Subcutaneous abdominal adipose tissue (tissue), 5 donors: Measurements from ENCODE around the gene ZSCAN18.

Experiments
- H3K27ac ChIP-seq: one replicate; pipeline ENCODE4 v1.7.0; 2013; ENCODE audit warnings: low read depth, mild to moderate bottlenecking, inconsistent platforms, low read length, moderate library complexity
- H3K27me3 ChIP-seq, 5 donors: one replicate each; pipeline ENCODE4 v1.7.0; 2013; ENCODE audit warnings: low read length in 5 of 5, inconsistent platforms in 1 of 5; ENCODE audit not compliant: control insufficient read depth in 5 of 5, insufficient read depth in 4 of 5
- H3K36me3 ChIP-seq, 5 donors: one replicate each; pipeline ENCODE4 v1.7.0; 2013; ENCODE audit warnings: low read length in 5 of 5; ENCODE audit not compliant: control insufficient read depth in 5 of 5, insufficient read depth in 5 of 5
- H3K4me1 ChIP-seq, 5 donors: one replicate each; pipeline ENCODE4 v1.7.0; 2013; ENCODE audit warnings: low read length in 5 of 5, mild to moderate bottlenecking in 3 of 5, moderate library complexity in 1 of 5; ENCODE audit not compliant: control insufficient read depth in 5 of 5, insufficient read depth in 5 of 5
- H3K4me3 ChIP-seq, 5 donors: one replicate each; pipeline ENCODE4 v1.7.0; 2013; ENCODE audit warnings: low read length in 5 of 5, low read depth in 1 of 5
- H3K9ac ChIP-seq, 5 donors: one replicate each; pipeline ENCODE4 v1.7.0; 2013; ENCODE audit warnings: low read length in 5 of 5, mild to moderate bottlenecking in 4 of 5, moderate library complexity in 3 of 5
- H3K9me3 ChIP-seq, 5 donors: one replicate each; pipeline ENCODE4 v1.7.0; 2013; ENCODE audit warnings: low read length in 5 of 5; ENCODE audit not compliant: control insufficient read depth in 5 of 5
- donor health status: healthy.
- donor health status: healthy.
- donor health status: healthy.
- donor health status: healthy.
- donor health status: healthy.

The ZSCAN18 gene

DNA sequence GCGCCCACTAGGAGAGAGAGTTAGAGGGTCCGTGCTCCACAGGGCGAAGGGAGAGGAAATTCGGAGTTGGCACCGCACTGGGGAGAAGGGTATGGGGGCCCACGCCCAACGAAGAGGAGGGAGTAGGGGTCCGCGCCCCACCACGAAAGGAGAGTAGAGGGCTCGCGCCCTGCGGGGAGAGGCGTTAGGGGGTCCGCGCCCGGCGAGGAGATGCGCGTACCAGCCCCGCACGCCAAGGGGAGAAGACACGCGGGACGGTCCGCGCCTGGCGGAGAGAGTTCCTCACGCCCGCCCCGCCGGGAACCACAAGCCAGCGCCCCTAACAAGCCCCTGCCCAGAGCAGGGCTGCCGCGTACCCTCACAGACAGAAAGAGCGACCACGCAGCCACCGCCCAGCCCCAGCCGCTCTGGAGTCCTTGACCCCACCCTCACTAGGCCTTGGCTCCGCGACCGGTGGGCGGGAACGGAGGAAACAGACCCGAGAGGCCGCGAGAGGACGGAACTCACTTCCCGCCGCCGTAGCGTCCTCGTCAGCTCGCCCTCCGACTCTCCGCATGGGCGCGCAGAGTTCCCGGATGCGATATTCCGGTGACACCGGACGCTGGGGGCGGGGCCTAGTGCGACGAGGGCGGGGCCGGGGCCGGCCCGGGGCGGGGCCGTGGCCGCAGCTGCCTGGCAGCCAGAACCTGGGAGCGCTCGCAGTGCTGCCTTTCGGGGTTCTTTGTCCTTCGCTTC is 20.0 kb upstream of the ZSCAN18 start:
- no peaks in the 10 kb centered on the region for H3K36me3 ChIP-seq
- no peaks in the 10 kb centered on the region for H3K27me3 ChIP-seq
- peaks cover 55 to 94% (median 91%) of the 10 kb centered on the region in 5 donors for H3K9me3 ChIP-seq
- H3K9ac ChIP-seq = no peak overlapping the region
- peaks cover 0 to 3% (median 0%) of the 10 kb centered on the region in 5 donors for H3K4me1 ChIP-seq
- no peak overlapping the region for H3K27ac ChIP-seq
- H3K4me3 ChIP-seq = peak overlapping the region in 4 of 5 donors; percentile 2 to 61 (median 44)

DNA sequence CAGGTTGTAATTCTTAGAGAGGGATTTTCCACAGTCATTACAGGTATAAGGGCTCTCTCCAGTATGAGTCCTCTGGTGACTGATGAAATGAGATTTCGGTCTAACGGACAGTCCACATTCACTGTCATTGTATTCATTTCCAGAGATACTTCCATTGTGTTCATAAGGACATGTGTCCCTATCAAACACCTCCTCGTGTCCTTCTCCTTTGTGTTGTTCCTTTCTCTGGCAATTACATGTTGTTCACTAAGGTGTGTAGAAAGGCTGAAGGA is 10.5 kb upstream of the ZSCAN18 start:
- H3K27me3 ChIP-seq = no peaks in the 10 kb centered on the region
- no peaks in the 10 kb centered on the region for H3K36me3 ChIP-seq
- no peak overlapping the region for H3K9ac ChIP-seq
- no peak overlapping the region for H3K27ac ChIP-seq
- H3K9me3 ChIP-seq = peaks cover 53 to 89% (median 82%) of the 10 kb centered on the region in 5 donors
- H3K4me1 ChIP-seq = no peaks in the 10 kb centered on the region
- peak overlapping the region in 4 of 5 donors; percentile 25 to 53 (median 50) for H3K4me3 ChIP-seq

DNA sequence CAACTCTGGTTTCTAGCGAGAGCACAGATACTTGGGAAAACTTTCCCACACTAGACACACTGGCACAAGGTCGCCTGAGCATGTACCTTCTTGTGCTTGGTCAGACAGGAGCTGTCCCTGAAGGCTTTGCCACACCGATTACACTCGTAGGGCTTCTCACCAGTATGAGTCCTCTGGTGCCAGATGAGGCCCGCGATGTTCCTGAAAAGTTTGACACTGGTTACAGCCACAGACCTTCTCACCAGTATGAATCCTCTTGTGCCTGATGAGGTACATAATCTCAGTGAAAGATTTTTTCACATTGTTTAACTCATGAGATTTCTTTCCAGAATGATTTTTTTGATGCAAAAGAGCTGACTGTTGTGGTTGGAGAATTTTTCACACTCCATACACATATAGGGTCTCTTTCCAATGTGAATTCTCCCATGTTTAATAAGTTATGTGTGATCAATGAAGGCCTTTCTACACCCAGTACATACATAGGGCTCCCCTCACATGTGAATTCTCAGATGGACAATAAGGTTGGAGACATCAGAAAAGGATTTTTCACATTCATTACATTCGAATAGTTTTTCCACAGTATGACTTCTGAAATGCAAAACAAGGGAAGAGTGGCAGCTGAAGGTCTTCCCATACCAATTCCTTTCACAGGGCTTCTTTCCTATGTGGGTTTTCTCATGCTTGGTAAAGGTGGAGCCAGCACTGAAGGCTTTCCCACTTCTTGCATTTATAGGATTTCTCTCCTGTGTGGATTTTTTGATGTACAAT is 9.9 kb upstream of the ZSCAN18 start:
- Histone ChIP-seq H3K9ac (no peak overlapping the region), H3K27ac (no peak overlapping the region), H3K36me3 (no peaks in the 10 kb centered on the region), H3K27me3 (no peaks in the 10 kb centered on the region), H3K9me3 (peaks cover 54 to 89% (median 82%) of the 10 kb centered on the region in 5 donors), H3K4me3 (peak overlapping the region; percentile 31 to 53 (median 51)), H3K4me1 (no peaks in the 10 kb centered on the region)

DNA sequence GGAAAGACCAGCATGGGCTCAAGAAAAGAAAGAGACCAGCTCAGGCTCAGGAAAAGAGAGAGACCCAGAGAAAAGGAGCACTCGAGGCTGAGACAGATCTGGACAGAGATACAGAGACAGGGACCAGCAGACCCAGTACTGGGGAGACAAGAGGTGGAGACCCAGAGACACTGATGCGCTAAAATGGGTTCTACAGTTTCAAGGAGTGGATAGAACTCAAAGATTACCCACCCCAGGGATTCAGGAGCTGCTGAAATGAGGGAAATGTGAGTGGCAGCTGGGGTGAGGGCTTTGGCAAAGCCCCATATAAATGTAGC is 609 bp upstream of the ZSCAN18 start:
- Histone ChIP-seq H3K27me3 (no peaks in the 10 kb centered on the region), H3K9me3 (peaks cover 5 to 61% (median 40%) of the 10 kb centered on the region in 5 donors), H3K4me1 (peaks cover 4 to 17% (median 15%) of the 10 kb centered on the region in 5 donors), H3K27ac (peak overlapping the region; percentile 99), H3K4me3 (peak overlapping the region; percentile 85 to 94 (median 87)), H3K9ac (peak overlapping the region; percentile 83 to 95 (median 90)), H3K36me3 (no peaks in the 10 kb centered on the region)

DNA sequence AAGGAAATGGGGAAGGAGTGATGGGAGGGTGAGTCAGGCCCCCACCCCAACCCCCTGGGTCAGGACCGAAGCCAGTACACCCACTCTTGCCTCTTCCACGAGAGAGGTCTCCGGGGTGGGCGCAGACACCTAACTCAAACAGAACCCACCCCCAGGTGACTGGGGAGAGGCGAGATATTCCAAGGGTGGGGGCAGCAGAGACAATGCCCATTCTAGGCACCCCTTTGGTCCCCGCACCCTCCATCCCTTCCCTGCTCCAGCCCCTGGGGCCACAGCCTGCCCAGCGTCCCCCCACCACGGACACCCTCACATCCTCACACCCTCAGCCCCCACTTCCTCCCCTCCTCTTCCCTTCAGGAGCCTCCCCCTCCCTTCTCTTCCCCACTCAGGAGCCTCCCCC is 682 bp downstream of the ZSCAN18 start:
- H3K4me1 ChIP-seq = peaks cover 5 to 17% (median 15%) of the 10 kb centered on the region in 5 donors
- no peaks in the 10 kb centered on the region for H3K36me3 ChIP-seq
- H3K9me3 ChIP-seq = peaks cover 0 to 55% (median 36%) of the 10 kb centered on the region in 5 donors
- peak overlapping the region in 3 of 5 donors; percentile 29 to 56 (median 47) for H3K9ac ChIP-seq
- H3K4me3 ChIP-seq = peak overlapping the region; percentile 62 to 94 (median 86)
- no peak overlapping the region for H3K27ac ChIP-seq
- no peaks in the 10 kb centered on the region for H3K27me3 ChIP-seq

DNA sequence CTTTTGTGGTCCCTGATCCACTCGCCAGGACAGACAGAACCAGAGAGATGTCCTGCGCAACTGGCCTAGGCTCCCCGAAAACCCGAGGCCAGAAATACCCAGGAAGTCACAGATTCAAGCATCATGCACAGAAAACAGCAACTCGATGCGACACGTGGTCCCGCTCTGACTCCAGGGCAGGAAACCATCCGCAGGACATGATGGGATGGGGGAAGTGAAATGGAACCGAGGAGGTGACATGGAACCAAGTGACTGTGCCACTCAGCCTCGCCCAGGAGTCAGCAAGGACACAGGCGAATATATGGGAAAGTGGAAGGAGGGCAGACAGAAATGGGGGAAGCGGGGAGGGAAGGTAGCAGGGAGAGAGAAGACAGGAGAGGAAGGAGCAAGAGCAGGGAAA is 1.1 kb downstream of the ZSCAN18 start:
- Histone ChIP-seq H3K4me3 (peak overlapping the region; percentile 62 to 94 (median 86)), H3K27ac (no peak overlapping the region), H3K4me1 (peaks cover 5 to 17% (median 15%) of the 10 kb centered on the region in 5 donors), H3K27me3 (no peaks in the 10 kb centered on the region), H3K9me3 (peaks cover 0 to 53% (median 32%) of the 10 kb centered on the region in 5 donors), H3K9ac (peak overlapping the region in 3 of 5 donors; percentile 29 to 56 (median 47)), H3K36me3 (peaks cover 0 to under 1% (median 0%) of the 10 kb centered on the region in 5 donors)

DNA sequence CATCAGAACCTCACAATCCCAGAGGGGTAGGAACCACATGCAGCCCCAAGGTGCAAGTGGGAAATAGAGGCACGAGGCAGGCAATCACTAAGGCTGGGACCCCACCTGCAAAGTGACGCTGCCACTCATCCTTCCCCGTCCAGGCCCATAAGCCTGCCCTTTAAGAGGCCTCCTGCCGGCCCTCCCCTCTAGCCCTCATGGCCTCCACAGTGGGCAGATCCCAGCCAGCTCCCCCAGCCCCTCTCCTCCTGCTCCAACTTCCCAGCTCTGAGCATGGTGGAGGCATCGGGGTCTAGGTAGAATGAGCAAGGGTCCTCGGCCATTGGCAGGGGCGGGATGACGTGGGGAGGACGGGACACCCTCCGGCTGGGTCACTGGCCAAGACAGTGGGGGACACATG is 2.7 kb downstream of the ZSCAN18 start:
- Histone ChIP-seq H3K36me3 (peaks cover 0 to 4% (median 0%) of the 10 kb centered on the region in 5 donors), H3K27ac (no peak overlapping the region), H3K9me3 (peaks cover 0 to 54% (median 31%) of the 10 kb centered on the region in 5 donors), H3K4me1 (peaks cover 5 to 17% (median 15%) of the 10 kb centered on the region in 5 donors), H3K4me3 (peak overlapping the region in 1 of 5 donors; percentile 34), H3K27me3 (no peaks in the 10 kb centered on the region), H3K9ac (no peak overlapping the region)

DNA sequence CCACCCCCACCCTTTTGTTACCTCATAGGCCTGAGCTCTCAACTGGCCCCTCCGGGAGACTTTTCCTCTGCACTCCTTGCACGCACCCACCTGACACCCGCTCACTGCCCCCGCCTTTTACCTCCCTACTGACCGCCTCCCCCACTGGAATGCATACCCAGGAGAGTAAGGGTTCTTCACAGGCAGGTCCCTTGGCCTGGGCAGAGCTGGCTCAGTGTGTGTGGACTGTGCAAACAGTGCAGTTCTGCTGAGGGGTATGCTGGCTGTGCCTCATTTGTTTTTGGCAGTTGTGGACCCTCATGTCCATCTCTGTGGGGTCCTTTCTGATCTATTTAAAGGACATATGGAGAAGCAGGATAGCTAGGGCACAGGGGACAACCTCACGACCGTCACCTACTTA is 5.0 kb downstream of the ZSCAN18 start:
- Histone ChIP-seq H3K36me3 (peaks cover 0 to 9% (median 7%) of the 10 kb centered on the region in 5 donors), H3K4me3 (no peak overlapping the region), H3K9ac (no peak overlapping the region), H3K27ac (no peak overlapping the region), H3K4me1 (peaks cover 3 to 12% (median 8%) of the 10 kb centered on the region in 5 donors), H3K9me3 (peaks cover 0 to 53% (median 42%) of the 10 kb centered on the region in 5 donors), H3K27me3 (no peaks in the 10 kb centered on the region)

DNA sequence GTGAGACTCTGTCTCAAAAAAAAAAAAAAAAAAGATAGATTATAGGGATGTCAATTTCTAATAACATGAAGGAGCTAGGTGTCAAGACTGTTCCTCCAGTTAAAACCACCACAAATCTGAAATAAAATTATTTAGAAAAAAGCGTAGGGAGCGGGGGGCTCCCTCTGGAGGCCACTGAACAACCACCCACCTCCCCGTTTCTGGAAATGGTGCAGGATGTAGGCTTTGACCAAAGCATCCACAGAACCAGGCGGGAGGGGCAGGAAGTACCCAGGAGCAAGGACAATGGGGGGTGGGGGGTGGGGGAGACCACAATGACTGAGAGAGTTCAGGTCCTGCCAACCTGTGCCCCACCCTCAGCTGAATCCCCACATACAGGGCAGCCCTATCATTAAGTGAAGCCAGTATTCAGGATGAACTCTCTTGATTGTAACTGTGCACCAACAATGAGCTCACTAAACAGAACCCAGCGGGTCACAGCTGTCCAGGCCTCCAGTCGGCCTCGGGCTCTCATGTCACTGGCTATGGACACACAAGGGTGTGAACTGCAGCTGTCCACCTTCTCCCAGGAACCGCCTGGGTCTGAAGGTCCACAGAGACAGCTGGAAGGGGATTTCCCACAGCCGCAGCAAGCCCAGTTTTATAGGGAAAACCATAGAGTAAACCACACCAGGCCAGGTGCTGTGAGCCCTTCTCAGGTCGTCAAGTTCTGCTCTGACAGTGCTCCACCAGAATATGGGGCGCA is 6.6 kb downstream of the ZSCAN18 start:
- H3K9ac ChIP-seq = no peak overlapping the region
- H3K36me3 ChIP-seq = peaks cover 0 to 21% (median 19%) of the 10 kb centered on the region in 5 donors
- H3K4me3 ChIP-seq = no peak overlapping the region
- peaks cover 0 to 2% (median 0%) of the 10 kb centered on the region in 5 donors for H3K4me1 ChIP-seq
- no peaks in the 10 kb centered on the region for H3K27me3 ChIP-seq
- H3K9me3 ChIP-seq = peaks cover 0 to 60% (median 46%) of the 10 kb centered on the region in 5 donors
- no peak overlapping the region for H3K27ac ChIP-seq
